Thyroid gland (tissue), 4 donors: ENCODE data around the gene ZMYND12.
A peak's percentile ranks its signal among the peaks of the same experiment; 100 is the strongest.

ENCODE experiments used
- CTCF ChIP-seq, 6 experiments: fragments of 200-600 bp in 3 of 6; fragments of 450-650 bp in 3 of 6; sonication (generic) in 3 of 6; IDR thresholded peaks; one replicate each; pipeline ENCODE4 v1.5.1; 2016 to 2019; ENCODE audit warnings: antibody characterized with exemption in 6 of 6, mild to moderate bottlenecking in 2 of 6, inconsistent platforms in 1 of 6, moderate library complexity in 1 of 6
- POLR2A ChIP-seq, 2 donors: fragments of 450-650 bp; IDR thresholded peaks; one replicate each; pipeline ENCODE4 v1.6.1; 2017; ENCODE audit warnings: antibody characterized with exemption in 2 of 2, mild to moderate bottlenecking in 2 of 2, moderate library complexity in 1 of 2

- TF ChIP-seq CTCF (IDR thresholded peaks at IDR 0.05) = no peak
- TF ChIP-seq POLR2A (IDR thresholded peaks at IDR 0.05) = peak in 1 of 2 donors; percentile 63
These were observed 7.3 kb upstream of the ZMYND12 start, which contains the start of gene CCDC30 for GRCh38 chr1:42462828-42463763.
